Endothelial cell of umbilical vein (primary cell): Measurements from ENCODE around the gene ETFA.

Experiments
- CTCF ChIP-seq, 2 donors: IDR thresholded peaks; 1 replicate in 1 of 2; 2 replicates in 1 of 2; pipeline ENCODE4 v1.5.1; 2011; ENCODE audit warnings: low read length in 2 of 2, mild to moderate bottlenecking in 2 of 2, moderate library complexity in 2 of 2, control low read depth in 1 of 2, inconsistent platforms in 1 of 2, low read depth in 1 of 2; ENCODE audit not compliant: insufficient read depth in 1 of 2; ENCODE audit errors: extremely low read depth in 1 of 2
- EZH2 ChIP-seq: IDR thresholded peaks from 2 replicates; pipeline ENCODE4 v1.6.1; 2012; ENCODE audit warnings: borderline replicate concordance, low read depth, mild to moderate bottlenecking, moderate library complexity, low read length, inconsistent platforms; ENCODE audit not compliant: severe bottlenecking
- JUN ChIP-seq: IDR thresholded peaks from 2 replicates; pipeline ENCODE4 v1.6.1; 2011; ENCODE audit warnings: borderline replicate concordance, low read depth; ENCODE audit not compliant: insufficient read length, insufficient read depth
- MAX ChIP-seq: IDR thresholded peaks from 2 replicates; pipeline ENCODE4 v1.6.1; 2011; ENCODE audit not compliant: insufficient read depth, insufficient read length
- POLR2A ChIP-seq: IDR thresholded peaks from 2 replicates; pipeline ENCODE4 v1.6.1; 2012; ENCODE audit warnings: low read depth, mild to moderate bottlenecking, control low read depth, low read length
- POLR2AphosphoS5 ChIP-seq: IDR thresholded peaks from 2 replicates; pipeline ENCODE4 v1.6.1; 2012; ENCODE audit warnings: low read depth, mild to moderate bottlenecking, control low read depth, low read length, moderate library complexity; ENCODE audit not compliant: insufficient read depth

- no peak for TF ChIP-seq CTCF (IDR thresholded peaks at IDR 0.05; ENCODE audit: extremely low read depth in 1 of 2, insufficient read depth in 1 of 2, low read depth in 1 of 2, low read length in 2 of 2)
- TF ChIP-seq EZH2, result no peak
- no peak for TF ChIP-seq POLR2A
- TF ChIP-seq POLR2AphosphoS5, result no peak
- no peak for TF ChIP-seq MAX
- TF ChIP-seq JUN, result no peak
Measured at GRCh38 chr15:76193934-76194333, 117.3 kb downstream of the ETFA start.
